ENCODE measurements around the gene USP34.

GRCh38 chr2:61416871-61417645 is 53.8 kb downstream of the USP34 start:
- TF ChIP-seq CTCF (conservative IDR thresholded peaks at IDR 0.05; ENCODE audit: low read depth, low read length) (no peak), RAD21 (IDR thresholded peaks at IDR 0.05; ENCODE audit: low read length) (no peak), POLR2A (IDR thresholded peaks at IDR 0.05; ENCODE audit: low read depth, low read length) (no peak), RFX5 (IDR thresholded peaks at IDR 0.05; ENCODE audit: low read depth, low read length) (no peak), MXI1 (IDR thresholded peaks at IDR 0.05; ENCODE audit: borderline replicate concordance, low read depth, low read length) (no peak), BHLHE40 (IDR thresholded peaks at IDR 0.05; ENCODE audit: low read depth, low read length) (no peak), SMC3 (IDR thresholded peaks at IDR 0.05; ENCODE audit: low read depth, low read length) (no peak)

Measured in IMR-90 (cell line).